Panc1 (cell line): ENCODE measurements around the gene POLE3. TPM values are rescaled to one million over a fixed set of nuclear protein-coding genes. Genes with fewer than 3 reads are reported as not detected.

Source experiments
- ATAC-seq: fragments of 200-7000 bp; cut with Tn5 transposase; 2 replicates; pipeline ENCODE4 v1.9.1; 2020; ENCODE audit warnings: mild to moderate bottlenecking, moderate library complexity
- BruUV-seq: library from RNA; stranded (reverse); fragments of 400-500 nt; replicated peaks from 2 replicates; lab custom pipeline; 2021; lab: Mats Ljungman, UMichigan
- CTCF ChIA-PET: fragments of 300-600 bp; sonication (Branson Sonifier 250); formaldehyde crosslinking; loops from one replicate; lab custom pipeline; 2022; ENCODE audit warnings: antibody characterized with exemption; lab: Charles Lee
- POLR2A ChIA-PET: fragments of 300-600 bp; sonication (Branson Sonifier 250); formaldehyde crosslinking; loops from one replicate; lab custom pipeline; 2022; ENCODE audit warnings: antibody characterized with exemption; lab: Charles Lee
- DNase-seq: peaks from one replicate; pipeline ENCODE4 v3.0.0-alpha.2; 2010; ENCODE audit warnings: low read depth, low spot score
- H3K27ac ChIP-seq: 2 replicates; pipeline ENCODE4 v1.5.1; 2011; ENCODE audit warnings: mild to moderate bottlenecking, low read length, inconsistent platforms
- H3K27me3 ChIP-seq: fragments of 200-500 bp; sonication (Bioruptor generic); 2 replicates; pipeline ENCODE4 v1.6.0; 2014; ENCODE audit warnings: low read length, inconsistent platforms; ENCODE audit not compliant: control insufficient read depth, insufficient read depth
- H3K36me3 ChIP-seq: fragments of 200-500 bp; sonication (Bioruptor generic); 2 replicates; pipeline ENCODE4 v1.5.1; 2014; ENCODE audit warnings: inconsistent platforms, mild to moderate bottlenecking, low read length, moderate library complexity; ENCODE audit not compliant: control insufficient read depth, insufficient read depth
- H3K4me1 ChIP-seq: 2 replicates; pipeline ENCODE4 v1.5.1; 2011; ENCODE audit warnings: inconsistent platforms, mild to moderate bottlenecking, low read length, moderate library complexity; ENCODE audit not compliant: control insufficient read depth, insufficient read depth
- H3K4me3 ChIP-seq, 2 experiments: 2 replicates each; pipeline ENCODE4 v1.5.1; 2011 to 2012; ENCODE audit warnings: low read depth in 2 of 2, low read length in 2 of 2, mild to moderate bottlenecking in 2 of 2, inconsistent platforms in 1 of 2, moderate library complexity in 1 of 2
- H3K9me3 ChIP-seq: fragments of 200-500 bp; sonication (Bioruptor generic); 2 replicates; pipeline ENCODE4 v1.5.1; 2014; ENCODE audit warnings: low read depth, mild to moderate bottlenecking, inconsistent platforms, low read length, moderate library complexity; ENCODE audit not compliant: control insufficient read depth, insufficient read depth
- POLR2AphosphoS5 ChIP-seq: IDR thresholded peaks from 2 replicates; pipeline ENCODE4 v1.6.1; 2012; ENCODE audit warnings: mild to moderate bottlenecking, low read depth, low read length, moderate library complexity
- SIN3A ChIP-seq: IDR thresholded peaks from 2 replicates; pipeline ENCODE4 v1.6.1; 2012; ENCODE audit warnings: low read depth, mild to moderate bottlenecking, low read length, moderate library complexity, borderline replicate concordance; ENCODE audit not compliant: insufficient read depth
- TCF7L2 ChIP-seq: IDR thresholded peaks from 2 replicates; pipeline ENCODE4 v1.6.1; 2011; ENCODE audit warnings: mild to moderate bottlenecking, low read depth, low read length, inconsistent platforms
- in situ Hi-C: cut with HindIII; loops from 2 replicates; pipeline ENCODE4 v1.10.0; 2016; ENCODE audit warnings: low sequenced_read_pairs, low pct_unique_long_range_greater_than_20kb
- intact Hi-C: fragments of 100-400 bp; cut with micrococcal nuclease; formaldehyde crosslinking; loops from one replicate; pipeline ENCODE4 v1.10.0; 2022; ENCODE audit not compliant: unreplicated experiment
- total RNA-seq: library from RNA; stranded (reverse); gene quantifications from one replicate; pipeline ENCODE4 v1.2.1, GENCODE V29; 2021; ENCODE audit not compliant: unreplicated experiment
- TF ChIP-seq, protein P1 (sequence below): fragments of 450-650 bp; IDR thresholded peaks from 2 replicates; pipeline ENCODE4 v1.5.1; 2017; ENCODE audit warnings: mild to moderate bottlenecking
- TF ChIP-seq, protein P2 (sequence below), 2 experiments: IDR thresholded peaks; 2 replicates each; pipeline ENCODE4 v1.6.1; 2011 to 2012; ENCODE audit warnings: low read depth in 2 of 2, control low read depth in 1 of 2, low read length in 1 of 2, mild to moderate bottlenecking in 1 of 2, moderate library complexity in 1 of 2; ENCODE audit not compliant: insufficient read depth in 1 of 2

POLE3 gene
- total RNA-seq, 1 experiment from 2014 or later, result 48.5 TPM

DNA sequence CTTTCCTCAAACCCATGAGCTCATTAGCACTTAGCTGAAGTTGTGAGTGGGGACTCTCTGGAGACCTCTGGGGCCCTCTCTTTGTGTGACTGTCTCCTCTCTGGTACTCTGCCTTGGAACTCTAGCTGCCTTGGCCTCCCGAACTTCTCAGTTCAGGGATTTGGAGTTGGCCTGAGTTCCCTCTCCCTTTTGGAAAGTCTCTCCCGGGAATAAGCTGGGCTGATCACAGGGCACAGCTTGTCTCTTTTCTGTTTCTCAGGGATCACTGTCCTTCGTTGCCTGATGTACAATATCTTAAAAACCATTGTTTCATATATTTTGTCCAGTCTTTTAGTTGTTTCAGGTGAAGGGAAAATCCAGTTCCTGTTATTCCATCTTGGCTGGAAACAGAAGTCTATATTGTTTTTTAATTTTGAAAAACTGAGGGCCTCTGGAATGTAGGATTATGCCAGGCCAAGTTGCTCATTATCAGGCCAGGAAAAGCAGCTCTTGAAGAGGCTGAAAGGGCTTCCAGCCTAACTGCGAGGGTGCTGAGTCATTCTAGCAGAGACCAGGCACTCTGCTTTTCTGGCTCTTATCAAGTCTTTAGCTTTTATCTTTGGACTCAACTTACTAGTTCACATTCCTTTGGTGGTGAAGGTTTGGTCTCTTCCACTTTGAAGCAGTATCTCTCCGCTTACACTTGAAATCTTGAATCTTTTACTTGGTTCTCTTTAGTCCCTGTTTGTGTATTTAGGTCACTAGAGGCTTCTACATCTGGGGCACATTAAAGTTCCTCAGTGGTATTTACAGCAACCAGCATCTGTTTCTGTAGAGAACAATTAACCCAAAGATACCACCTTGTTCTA is 44.7 kb upstream of the POLE3 start:
- no peak for DNase-seq
- H3K4me1 ChIP-seq, result no peaks in the 10 kb centered on the region
- ChIA-PET POLR2A (no interaction called here), CTCF (interaction anchor here (0.7 kb wide), 1 partner anchor 136 kb away, joined by 3 read pairs; no protein-coding TSS in a partner anchor)
- no peak for ATAC-seq
- in situ Hi-C loops (no loop called here), intact Hi-C loops (no loop called here)
- peak overlapping the region; percentile 49; the same call in 1 of the 2 replicates for H3K27ac ChIP-seq
- TF ChIP-seq POLR2AphosphoS5 (no peak), TCF7L2 (no peak), SIN3A (no peak)
- TF ChIP-seq, protein P1, sequence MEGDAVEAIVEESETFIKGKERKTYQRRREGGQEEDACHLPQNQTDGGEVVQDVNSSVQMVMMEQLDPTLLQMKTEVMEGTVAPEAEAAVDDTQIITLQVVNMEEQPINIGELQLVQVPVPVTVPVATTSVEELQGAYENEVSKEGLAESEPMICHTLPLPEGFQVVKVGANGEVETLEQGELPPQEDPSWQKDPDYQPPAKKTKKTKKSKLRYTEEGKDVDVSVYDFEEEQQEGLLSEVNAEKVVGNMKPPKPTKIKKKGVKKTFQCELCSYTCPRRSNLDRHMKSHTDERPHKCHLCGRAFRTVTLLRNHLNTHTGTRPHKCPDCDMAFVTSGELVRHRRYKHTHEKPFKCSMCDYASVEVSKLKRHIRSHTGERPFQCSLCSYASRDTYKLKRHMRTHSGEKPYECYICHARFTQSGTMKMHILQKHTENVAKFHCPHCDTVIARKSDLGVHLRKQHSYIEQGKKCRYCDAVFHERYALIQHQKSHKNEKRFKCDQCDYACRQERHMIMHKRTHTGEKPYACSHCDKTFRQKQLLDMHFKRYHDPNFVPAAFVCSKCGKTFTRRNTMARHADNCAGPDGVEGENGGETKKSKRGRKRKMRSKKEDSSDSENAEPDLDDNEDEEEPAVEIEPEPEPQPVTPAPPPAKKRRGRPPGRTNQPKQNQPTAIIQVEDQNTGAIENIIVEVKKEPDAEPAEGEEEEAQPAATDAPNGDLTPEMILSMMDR, result no peak
- TF ChIP-seq, protein P2, sequence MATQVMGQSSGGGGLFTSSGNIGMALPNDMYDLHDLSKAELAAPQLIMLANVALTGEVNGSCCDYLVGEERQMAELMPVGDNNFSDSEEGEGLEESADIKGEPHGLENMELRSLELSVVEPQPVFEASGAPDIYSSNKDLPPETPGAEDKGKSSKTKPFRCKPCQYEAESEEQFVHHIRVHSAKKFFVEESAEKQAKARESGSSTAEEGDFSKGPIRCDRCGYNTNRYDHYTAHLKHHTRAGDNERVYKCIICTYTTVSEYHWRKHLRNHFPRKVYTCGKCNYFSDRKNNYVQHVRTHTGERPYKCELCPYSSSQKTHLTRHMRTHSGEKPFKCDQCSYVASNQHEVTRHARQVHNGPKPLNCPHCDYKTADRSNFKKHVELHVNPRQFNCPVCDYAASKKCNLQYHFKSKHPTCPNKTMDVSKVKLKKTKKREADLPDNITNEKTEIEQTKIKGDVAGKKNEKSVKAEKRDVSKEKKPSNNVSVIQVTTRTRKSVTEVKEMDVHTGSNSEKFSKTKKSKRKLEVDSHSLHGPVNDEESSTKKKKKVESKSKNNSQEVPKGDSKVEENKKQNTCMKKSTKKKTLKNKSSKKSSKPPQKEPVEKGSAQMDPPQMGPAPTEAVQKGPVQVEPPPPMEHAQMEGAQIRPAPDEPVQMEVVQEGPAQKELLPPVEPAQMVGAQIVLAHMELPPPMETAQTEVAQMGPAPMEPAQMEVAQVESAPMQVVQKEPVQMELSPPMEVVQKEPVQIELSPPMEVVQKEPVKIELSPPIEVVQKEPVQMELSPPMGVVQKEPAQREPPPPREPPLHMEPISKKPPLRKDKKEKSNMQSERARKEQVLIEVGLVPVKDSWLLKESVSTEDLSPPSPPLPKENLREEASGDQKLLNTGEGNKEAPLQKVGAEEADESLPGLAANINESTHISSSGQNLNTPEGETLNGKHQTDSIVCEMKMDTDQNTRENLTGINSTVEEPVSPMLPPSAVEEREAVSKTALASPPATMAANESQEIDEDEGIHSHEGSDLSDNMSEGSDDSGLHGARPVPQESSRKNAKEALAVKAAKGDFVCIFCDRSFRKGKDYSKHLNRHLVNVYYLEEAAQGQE (IDR thresholded peaks at IDR 0.05; ENCODE audit: insufficient read depth in 1 of 2, low read depth in 2 of 2, low read length in 1 of 2), result no peak
- no peaks in the 10 kb centered on the region for H3K36me3 ChIP-seq
- H3K9me3 ChIP-seq, result no peaks in the 10 kb centered on the region
- BruUV-seq, result no TSS peak
- H3K4me3 ChIP-seq, result no peak overlapping the region
- H3K27me3 ChIP-seq, result no peaks in the 10 kb centered on the region

DNA sequence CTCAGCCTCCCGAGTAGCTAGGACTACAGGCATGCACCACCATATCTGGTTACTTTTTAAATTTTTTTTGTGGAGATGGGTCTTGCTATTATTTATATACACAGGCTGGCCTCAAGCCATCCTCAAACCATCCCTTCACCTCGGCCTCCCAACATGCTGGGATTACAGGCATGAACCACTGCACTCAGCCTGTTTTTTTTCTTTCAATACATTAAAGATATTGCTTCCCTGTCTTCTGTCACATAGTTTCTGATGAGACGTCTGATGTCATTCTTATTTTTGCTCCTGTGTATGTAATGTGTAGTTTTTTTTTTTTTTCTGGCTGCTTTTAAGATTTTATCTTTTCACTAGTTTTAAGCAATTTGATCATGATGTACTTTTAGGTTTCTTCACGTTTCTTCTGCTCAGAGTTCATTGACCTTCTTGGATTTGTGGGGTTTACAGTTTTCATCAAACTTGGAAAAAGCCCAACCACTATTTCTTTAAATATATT is 41.7 kb upstream of the POLE3 start:
- DNase-seq (no peak), ATAC-seq (no peak)
- in situ Hi-C loops, result no loop called here
- H3K27me3 ChIP-seq, result no peaks in the 10 kb centered on the region
- H3K4me1 ChIP-seq, result no peaks in the 10 kb centered on the region
- TF ChIP-seq, protein P2 (IDR thresholded peaks at IDR 0.05; ENCODE audit: insufficient read depth in 1 of 2, low read depth in 2 of 2, low read length in 1 of 2), result no peak
- TF ChIP-seq TCF7L2 (no peak), SIN3A (no peak), POLR2AphosphoS5 (no peak)
- TF ChIP-seq, protein P1, result no peak
- no peak overlapping the region for H3K27ac ChIP-seq
- ChIA-PET POLR2A (no interaction called here), CTCF (interaction anchor here (0.8 kb wide), 1 partner anchor 206 kb away, joined by 3 read pairs; no protein-coding TSS in a partner anchor)
- no TSS peak for BruUV-seq
- H3K4me3 ChIP-seq, result no peak overlapping the region
- H3K9me3 ChIP-seq, result no peaks in the 10 kb centered on the region
- intact Hi-C loops, result no loop called here
- H3K36me3 ChIP-seq, result no peaks in the 10 kb centered on the region
